DMS53 (cell line): ENCODE results near the gene ZFYVE28.

ENCODE experiments used
- DNase-seq: peaks from one replicate; lab custom pipeline; 2025; lab: John Stamatoyannopoulos, UW

Gene ZFYVE28

DNA sequence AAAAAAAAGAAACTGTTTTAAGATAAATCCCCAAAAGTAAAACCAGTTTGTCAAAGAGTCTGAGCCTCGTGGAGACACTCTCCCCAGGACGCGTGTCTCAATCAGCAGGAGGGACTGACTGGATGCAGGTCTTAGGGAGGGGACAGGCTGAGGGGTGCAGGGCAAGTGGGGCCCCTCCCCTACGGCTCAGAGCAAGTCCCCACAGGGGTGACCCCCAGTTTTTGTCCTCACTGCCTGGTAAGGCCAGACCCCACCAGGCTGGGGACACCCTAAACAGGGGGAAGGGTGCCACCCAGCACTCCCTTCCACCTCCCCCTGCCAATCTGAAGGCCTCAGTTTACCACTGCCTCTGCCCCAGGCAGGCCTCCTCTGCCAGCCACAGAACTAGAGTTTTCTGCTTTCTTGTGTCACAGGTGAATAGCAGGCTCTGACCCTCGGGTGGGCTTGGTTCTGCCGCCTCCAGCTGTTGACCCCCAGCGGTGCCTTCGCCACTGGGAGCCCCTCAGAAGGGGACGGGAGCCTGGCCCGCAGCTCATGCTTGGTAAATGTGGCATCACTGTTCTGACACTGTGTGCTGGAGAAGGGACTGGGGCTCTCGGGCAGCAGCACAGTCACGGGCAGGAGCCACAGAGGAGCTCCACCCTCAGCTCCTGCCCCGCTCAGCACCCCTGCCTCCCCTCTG, 86.8 kb downstream of the ZFYVE28 start:
- no peak for DNase-seq

GRCh38 chr4:2331043-2331420, 87.4 kb downstream of the ZFYVE28 start:
- DNase-seq: no peak

- DNase-seq: no peak
Observed at GRCh38 chr4:2330091-2331042, 88.1 kb downstream of the ZFYVE28 start.

- no peak for DNase-seq
Observed at GRCh38 chr4:2327579-2327978, 90.9 kb downstream of the ZFYVE28 start.

GRCh38 chr4:2324891-2325290, 93.6 kb downstream of the ZFYVE28 start:
- no peak for DNase-seq

GRCh38 chr4:2322841-2323240, 95.6 kb downstream of the ZFYVE28 start:
- DNase-seq: no peak

- no peak for DNase-seq
Observed at GRCh38 chr4:2322227-2322626, 96.2 kb downstream of the ZFYVE28 start.

- no peak for DNase-seq
Observed at GRCh38 chr4:2321279-2322196, 96.9 kb downstream of the ZFYVE28 start.

DNA sequence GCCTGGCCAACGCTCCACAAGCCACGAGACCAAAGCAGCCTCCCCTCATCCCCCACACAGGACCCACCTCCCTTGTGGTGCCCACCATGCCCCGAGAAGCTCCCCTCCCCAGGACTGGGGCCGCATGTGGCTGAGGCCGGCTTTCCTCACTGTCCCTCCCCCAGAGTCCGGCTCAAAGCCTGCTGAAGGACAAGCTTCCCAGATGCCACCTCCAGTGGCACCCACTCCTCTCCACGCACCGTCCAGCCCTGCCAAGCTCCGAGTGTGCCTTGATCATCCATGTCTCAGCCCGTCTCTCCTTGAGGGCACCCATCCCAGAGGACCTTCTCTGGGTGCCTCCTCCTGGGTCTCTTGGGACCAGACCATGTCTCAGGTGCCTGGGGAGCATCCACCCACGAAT, 97.7 kb downstream of the ZFYVE28 start:
- DNase-seq: no peak

DNA sequence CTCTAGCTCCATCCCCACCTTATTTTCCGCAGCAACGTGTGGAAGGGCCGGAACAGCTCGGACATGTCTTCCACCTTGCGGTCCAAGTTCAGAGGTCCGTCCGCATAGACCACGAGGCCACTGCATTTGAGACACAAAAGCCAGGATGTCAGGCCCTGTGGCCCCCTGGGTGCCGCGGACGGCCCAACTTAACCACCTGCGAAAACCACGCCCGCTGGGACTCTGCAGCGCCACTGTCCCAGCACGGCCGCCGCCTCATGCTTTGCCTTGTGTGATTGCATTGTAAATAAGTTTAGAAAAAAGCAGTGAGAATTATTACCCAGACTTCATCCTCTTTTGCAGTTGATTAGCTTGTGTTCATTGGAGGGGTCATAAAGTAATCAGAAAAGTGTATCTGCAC, 98.3 kb downstream of the ZFYVE28 start:
- no peak for DNase-seq

DNA sequence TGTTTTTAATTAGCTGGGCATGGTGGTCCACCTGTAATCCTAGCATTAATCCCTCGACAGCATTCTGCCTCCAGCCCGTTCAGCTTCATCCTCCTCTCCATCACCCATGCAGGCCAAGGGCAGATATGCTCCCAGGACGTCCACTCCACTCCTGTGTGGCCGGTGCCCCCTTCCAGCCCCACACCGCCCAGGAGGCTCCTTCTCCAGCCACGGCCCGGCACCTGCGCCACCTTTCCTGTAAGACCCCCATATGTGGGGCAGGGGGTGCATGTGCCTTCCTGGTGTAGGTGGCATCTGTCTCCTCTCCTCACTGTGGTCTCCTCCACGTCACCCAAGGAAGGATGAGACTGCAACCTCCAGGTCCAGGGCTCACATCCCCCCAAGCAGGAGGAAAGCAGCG, 99.6 kb downstream of the ZFYVE28 start:
- DNase-seq: no peak

DNA sequence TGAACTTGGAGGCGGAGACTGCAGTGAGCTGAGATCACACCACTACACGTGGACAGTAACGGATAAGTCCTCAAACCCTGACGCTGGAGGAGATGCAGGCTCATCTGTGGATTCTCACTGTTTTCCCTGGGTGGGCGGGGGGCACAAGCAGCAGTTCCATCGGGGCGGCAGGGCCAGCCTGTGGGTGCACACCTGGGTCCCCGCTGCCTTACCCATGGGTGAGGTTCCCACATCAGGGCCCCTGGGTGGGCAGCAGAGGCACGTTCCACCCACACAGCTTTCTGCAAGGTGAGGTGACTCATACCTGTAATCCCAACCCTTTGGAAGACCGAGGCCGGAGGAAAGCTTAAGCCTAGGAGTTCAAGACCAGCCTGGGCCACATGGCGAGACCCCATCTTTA, 100.0 kb downstream of the ZFYVE28 start:
- DNase-seq: no peak

DNA sequence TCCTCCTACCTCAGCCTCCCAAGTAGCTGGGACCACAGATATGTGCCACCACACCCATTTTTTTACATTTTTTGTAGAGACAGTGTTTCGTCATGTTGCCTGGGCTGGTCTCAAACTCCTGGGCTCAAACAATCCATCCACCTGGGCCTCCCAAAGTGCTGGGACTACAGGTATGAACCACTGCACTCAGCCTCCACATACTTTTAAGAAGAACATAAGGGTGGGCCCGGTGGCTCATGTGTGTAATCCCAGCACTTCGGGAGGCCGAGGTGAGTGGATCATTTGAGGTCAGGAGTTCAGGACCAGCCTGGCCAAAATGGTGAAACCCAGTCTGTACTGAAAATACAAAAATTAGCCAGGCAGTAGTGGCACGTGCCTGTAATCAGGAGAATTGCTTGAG, 105.1 kb downstream of the ZFYVE28 start:
- no peak for DNase-seq

- no peak for DNase-seq
Observed at GRCh38 chr4:2306773-2307410, 111.6 kb downstream of the ZFYVE28 start.

DNA sequence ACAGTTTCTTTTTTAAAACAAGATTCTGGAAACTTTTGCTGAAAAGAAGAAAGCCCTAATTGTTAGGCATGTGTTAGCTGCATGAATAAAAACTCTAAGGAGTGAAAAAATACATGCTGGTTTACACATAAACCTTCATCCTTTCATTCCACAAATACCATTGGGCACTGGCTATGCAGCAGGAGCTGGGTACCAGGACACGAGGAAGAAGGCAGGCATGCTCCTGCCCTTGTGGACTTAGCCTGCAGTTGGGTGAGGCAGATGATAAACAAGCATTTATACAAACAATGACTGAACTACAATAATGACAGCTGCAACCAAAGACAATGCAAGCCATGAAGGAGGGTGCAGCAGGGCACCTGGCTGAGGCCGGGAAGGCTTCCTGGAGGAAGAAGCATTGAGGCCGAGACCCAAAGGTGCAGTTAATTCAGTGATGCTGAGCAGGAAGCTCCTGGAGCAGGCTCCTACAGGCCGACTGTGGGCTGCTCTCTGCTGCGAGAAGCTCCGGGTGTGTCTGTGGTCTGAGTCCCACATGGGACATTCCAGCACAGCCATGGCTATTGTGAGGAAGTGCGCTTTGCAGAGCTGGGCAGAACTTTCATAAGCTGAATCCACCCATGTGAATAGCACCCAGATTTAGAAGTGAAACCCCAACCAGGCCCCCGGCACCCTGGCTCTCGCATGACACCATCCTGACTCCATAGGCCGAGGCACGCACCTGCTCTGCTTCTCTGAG, 112.5 kb downstream of the ZFYVE28 start:
- DNase-seq: peak; percentile 84

DNA sequence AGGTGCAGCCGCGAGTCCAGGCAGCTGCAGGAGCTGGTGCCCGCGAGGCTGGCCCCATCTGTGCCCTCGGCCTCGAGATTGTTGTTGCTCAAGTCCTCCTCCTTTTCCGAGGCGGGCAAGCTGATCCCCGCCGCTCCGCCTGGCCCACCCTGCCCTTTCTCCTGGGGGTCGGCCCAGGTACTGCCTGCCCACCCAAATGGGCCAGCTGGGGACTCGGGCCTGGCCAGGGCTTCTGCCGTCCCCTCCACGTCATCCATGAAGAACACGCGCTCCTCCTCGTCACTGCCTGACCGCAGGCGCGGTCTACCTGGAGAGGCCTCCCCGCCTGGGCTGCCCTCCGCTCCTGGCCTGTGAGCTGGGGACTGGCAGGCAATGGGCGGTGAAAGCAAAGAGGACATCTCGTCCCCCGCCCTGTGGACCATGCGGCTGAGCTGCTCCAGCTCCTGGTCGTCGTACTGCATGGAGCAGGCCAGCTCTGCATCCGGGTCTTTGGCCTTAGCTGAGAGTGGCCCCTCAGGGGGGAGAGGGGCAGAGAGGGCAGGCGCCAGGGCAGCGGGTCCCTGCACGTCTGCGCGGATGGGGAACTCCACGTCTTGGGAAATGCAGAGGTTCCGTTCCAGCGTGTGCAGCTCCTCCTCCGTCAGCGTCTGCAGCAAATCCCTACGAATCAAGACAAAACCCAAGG, 113.4 kb downstream of the ZFYVE28 start:
- DNase-seq: no peak

DNA sequence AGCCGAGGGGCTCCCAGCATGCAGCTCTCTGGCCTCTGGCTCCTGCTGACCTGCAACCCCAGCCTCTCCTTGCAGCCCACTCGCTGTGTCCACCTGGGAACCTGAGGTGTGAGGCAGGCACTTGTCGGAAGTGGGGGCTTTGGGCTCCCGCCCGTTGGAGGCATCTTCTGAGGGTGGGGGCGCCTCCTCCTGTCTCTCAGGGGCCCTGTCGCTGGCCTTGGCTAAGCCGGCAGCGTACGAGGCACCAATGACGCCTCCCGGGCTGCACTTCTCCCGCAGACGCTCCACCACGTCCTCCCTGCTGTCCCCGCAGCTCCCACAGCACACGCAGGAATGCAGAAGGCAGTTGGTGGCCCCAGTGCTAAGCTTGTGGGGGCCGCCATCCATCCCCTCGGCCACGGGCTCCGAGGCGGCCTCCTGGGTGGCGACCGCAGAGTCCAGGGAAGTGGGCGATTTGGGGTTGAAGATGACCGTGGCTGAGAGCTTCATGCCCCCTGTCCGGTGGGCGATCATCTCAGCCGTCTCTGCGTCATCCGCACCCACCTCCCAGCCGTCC, 114.0 kb downstream of the ZFYVE28 start:
- DNase-seq: no peak

DNA sequence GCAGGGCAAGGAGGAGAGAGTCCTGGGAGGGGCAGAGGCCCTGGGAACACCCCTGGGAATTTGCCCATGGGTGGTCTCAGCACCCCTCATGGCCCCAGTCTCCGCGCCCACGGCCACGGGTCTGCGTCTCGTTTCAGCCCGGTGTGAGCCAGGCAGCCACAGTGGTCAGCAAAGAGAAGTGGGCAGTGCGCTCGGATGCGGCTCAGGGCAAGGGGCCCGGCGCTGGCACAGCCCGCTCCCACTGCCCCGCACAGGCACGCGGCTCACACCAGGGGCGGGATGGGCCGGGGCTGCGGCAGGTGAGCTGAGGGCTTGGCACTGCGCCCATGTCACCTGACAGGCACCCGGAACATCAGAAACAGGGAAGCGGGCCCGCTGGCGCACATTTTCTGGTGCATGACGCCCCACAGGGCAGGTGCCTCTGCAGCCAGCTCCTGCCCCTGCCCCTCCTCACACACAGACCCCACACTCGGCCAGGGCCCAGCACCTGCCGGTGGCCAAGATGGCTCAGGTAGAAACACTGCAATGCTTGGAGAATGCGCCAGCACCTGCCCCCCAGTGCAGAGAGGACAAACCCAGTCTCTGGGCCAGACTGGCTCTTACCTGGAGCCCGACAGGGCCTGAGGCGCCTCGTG, 114.6 kb downstream of the ZFYVE28 start:
- DNase-seq: peak; percentile 90

- no peak for DNase-seq
Observed at GRCh38 chr4:2303121-2303685, 115.2 kb downstream of the ZFYVE28 start.
